NCI-H187 treated with DMSO at 0.1 percent for 48 hours (cell line): Measurements from ENCODE around the gene TAS2R19.

Experiments used
- DNase-seq: peaks from one replicate; lab custom pipeline; 2025; lab: John Stamatoyannopoulos, UW

Gene TAS2R19

DNA sequence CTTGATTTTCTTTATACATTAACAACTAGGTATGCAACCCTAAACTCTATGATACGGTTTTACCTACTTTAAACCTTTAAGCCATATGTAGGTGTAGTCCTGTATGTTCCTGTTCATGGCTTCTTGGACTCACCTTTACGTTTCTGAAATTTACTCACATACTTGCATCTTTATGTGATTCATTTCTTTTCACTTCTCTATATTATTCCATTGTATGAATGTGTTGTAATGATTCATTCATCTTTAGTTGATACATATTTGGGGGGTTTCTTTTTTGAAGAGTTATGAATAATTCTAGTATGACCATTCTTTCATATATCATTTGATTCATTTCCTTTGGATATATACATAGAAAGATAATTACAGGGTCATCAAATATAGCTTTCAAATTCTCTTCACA, 33.3 kb downstream of the TAS2R19 start:
- DNase-seq = no peak

GRCh38 chr12:10986812-10987211, 35.6 kb downstream of the TAS2R19 start, which contains the start of gene TAS2R50:
TSS of gene TAS2R50 (minus strand) at chr12:10986912. CDS start at chr12:10986860, 52 bp downstream.
- no peak for DNase-seq

- no peak for DNase-seq
Measured at GRCh38 chr12:10982244-10982643, 40.2 kb downstream of the TAS2R19 start.

GRCh38 chr12:10974965-10975364, 47.5 kb downstream of the TAS2R19 start:
- no peak for DNase-seq
